Upper lobe of right lung (tissue), 1 donor: ENCODE results near the gene PGM5. TPM values are rescaled to one million over a fixed set of nuclear protein-coding genes. Genes with fewer than 3 reads are reported as not detected.

Source experiments
- ATAC-seq: fragments of 200-7000 bp; cut with Tn5 transposase; one replicate; pipeline ENCODE4 v1.9.1; 2020; ENCODE audit warnings: mild to moderate bottlenecking, moderate library complexity
- DNase-seq: peaks from one replicate; pipeline ENCODE4 v3.0.0-alpha.2; 2020
- H3K27ac ChIP-seq: fragments of 200-600 bp; one replicate; pipeline ENCODE4 v1.8.0; 2022
- H3K27me3 ChIP-seq: fragments of 200-600 bp; one replicate; pipeline ENCODE4 v1.8.0; 2022; ENCODE audit warnings: mild to moderate bottlenecking
- H3K36me3 ChIP-seq: fragments of 200-600 bp; one replicate; pipeline ENCODE4 v1.8.0; 2022
- H3K4me1 ChIP-seq: fragments of 200-600 bp; one replicate; pipeline ENCODE4 v1.8.0; 2022
- H3K4me3 ChIP-seq: fragments of 200-600 bp; one replicate; pipeline ENCODE4 v1.8.0; 2022; ENCODE audit warnings: mild to moderate bottlenecking
- H3K9me3 ChIP-seq: fragments of 200-600 bp; one replicate; pipeline ENCODE4 v1.8.0; 2022
- intact Hi-C: fragments of 100-400 bp; cut with DNase I; formaldehyde crosslinking; loops from one replicate; pipeline ENCODE4 v1.11.0; 2022
- total RNA-seq: library from RNA; stranded (reverse); fragmentation: NEBNext Ultra II Directional; extraction: Animal tissue kit (Norgen Biotek cat#: 25700); gene quantifications from one replicate; pipeline ENCODE4 v1.2.1, GENCODE V29; 2021
- TF ChIP-seq, protein P1 (sequence below): fragments of 200-600 bp; IDR thresholded peaks from one replicate; pipeline ENCODE4 v1.8.0; 2022; ENCODE audit warnings: antibody characterized with exemption
- donor health status: DM: no; HTN: yes; CAD: no; lungs with severe emphysema.

Gene PGM5
- total RNA-seq, 1 donor from 2014 or later, result 25.0 TPM

DNA sequence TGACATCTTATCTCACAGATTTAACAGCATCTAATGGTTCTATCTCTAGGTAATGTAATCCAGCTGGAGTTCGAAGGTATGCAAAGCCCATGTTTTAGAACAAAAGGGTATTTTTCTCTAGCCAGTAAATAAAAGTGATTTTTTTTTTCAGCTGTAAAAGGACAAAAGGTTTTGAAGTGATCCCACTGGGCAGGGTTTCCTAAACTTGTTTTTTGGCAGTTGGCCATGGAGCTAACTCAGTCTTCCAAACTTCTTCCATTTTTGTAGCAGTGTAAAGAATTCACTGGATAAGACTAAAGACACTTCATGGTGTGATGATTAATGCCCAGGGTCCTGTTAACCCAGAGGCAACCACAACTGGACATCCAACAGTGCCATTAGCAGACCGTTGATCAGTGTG is 120.4 kb downstream of the PGM5 start:
- Histone ChIP-seq H3K4me3 (no peak overlapping the region), H3K27me3 (no peaks in the 10 kb centered on the region), H3K9me3 (no peaks in the 10 kb centered on the region), H3K4me1 (peaks cover 4% of the 10 kb centered on the region), H3K36me3 (no peaks in the 10 kb centered on the region), H3K27ac (no peak overlapping the region)
- ATAC-seq, result no peak
- TF ChIP-seq, protein P1, sequence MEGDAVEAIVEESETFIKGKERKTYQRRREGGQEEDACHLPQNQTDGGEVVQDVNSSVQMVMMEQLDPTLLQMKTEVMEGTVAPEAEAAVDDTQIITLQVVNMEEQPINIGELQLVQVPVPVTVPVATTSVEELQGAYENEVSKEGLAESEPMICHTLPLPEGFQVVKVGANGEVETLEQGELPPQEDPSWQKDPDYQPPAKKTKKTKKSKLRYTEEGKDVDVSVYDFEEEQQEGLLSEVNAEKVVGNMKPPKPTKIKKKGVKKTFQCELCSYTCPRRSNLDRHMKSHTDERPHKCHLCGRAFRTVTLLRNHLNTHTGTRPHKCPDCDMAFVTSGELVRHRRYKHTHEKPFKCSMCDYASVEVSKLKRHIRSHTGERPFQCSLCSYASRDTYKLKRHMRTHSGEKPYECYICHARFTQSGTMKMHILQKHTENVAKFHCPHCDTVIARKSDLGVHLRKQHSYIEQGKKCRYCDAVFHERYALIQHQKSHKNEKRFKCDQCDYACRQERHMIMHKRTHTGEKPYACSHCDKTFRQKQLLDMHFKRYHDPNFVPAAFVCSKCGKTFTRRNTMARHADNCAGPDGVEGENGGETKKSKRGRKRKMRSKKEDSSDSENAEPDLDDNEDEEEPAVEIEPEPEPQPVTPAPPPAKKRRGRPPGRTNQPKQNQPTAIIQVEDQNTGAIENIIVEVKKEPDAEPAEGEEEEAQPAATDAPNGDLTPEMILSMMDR, result no peak
- DNase-seq, result no peak
- intact Hi-C loops, result no loop called here

DNA sequence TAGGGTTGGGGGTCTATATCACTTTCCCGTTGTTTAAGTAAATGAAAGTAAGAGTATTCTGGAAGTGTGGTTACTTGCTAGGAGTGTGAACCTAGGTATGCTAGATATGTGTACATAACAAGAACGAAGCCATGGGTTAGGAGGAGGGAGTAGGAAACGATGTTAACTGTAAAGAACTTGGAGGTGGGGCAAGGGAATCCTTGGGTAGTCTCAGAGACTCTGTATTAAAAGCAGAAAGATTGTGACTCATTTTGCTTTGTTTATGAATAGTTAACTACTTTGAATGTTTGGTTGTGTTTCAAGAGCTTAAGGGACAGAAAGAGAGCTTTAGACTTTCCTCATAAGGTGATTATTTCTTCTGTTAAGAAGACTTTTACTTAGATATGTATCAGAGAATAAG is 124.4 kb downstream of the PGM5 start:
- TF ChIP-seq, protein P1, result no peak
- Histone ChIP-seq H3K36me3 (no peaks in the 10 kb centered on the region), H3K27me3 (no peaks in the 10 kb centered on the region), H3K9me3 (no peaks in the 10 kb centered on the region), H3K4me1 (peaks cover 4% of the 10 kb centered on the region), H3K27ac (no peak overlapping the region), H3K4me3 (no peak overlapping the region)
- DNase-seq, result no peak
- ATAC-seq, result no peak
- intact Hi-C loops, result no loop called here

DNA sequence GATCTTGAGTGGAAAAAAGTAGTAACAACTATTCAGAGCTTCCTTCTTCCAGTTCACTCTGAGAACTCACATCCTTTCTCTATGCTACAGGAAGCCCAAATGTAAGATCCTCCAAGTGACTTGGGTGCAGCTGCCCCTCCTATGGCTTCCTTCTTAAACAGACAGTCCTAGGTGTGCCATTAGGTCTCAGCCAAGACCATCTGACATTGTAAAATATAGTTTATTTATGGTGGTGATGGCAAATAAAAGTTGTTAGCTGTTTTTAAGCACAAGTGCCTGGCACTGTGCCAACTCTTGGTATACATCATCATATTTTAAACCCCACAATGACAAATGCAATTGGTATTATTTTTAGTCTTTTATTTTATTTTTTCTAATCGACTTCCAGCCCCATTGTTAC is 126.1 kb downstream of the PGM5 start:
- no peaks in the 10 kb centered on the region for H3K36me3 ChIP-seq
- H3K27ac ChIP-seq, result no peak overlapping the region
- no peak for ATAC-seq
- DNase-seq, result no peak
- H3K4me3 ChIP-seq, result no peak overlapping the region
- intact Hi-C loops, result no loop called here
- no peaks in the 10 kb centered on the region for H3K27me3 ChIP-seq
- no peaks in the 10 kb centered on the region for H3K4me1 ChIP-seq
- TF ChIP-seq, protein P1, result no peak
- no peaks in the 10 kb centered on the region for H3K9me3 ChIP-seq

DNA sequence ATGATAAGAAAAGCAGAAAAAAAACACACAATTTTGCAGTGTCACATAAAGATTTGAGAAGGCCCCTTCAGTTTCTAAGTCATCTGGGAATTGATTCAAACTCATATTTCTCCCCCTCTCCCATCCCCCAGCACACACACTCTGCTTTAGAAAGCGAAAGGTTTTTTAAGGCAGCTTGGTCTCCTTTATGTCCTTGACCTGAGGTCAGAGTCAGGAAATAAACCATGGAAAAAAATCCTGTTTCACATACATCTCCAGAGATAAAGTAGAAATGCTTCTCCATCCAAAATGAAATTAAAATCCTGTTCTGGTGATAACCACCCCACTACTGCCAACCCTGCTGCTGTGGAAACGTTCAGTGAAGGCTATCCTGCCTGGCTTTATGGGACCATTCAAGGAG is 131.7 kb downstream of the PGM5 start:
- TF ChIP-seq, protein P1, result no peak
- Histone ChIP-seq H3K4me3 (no peak overlapping the region), H3K9me3 (no peaks in the 10 kb centered on the region), H3K27ac (no peak overlapping the region), H3K27me3 (no peaks in the 10 kb centered on the region), H3K36me3 (no peaks in the 10 kb centered on the region), H3K4me1 (no peaks in the 10 kb centered on the region)
- intact Hi-C loops, result no loop called here
- no peak for ATAC-seq
- no peak for DNase-seq

DNA sequence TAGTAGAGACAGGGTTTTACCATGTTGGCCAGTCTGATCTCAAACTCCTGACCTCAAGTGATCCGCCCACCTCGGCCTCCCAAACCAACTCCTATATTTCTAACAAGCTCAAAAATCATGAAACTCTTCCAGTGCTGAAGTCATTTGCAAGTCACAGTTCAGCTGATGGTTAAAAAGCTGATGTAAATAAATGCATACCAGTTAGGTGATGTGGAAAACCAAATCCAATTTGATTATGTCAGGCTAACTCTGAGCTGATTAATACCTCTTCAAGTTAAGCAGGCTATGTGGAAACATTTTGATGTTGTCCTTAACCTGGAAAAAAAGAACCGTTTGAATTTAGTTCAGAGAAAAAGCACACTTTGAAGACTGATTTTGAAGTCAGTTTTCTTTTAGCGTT is 133.2 kb downstream of the PGM5 start:
- H3K4me1 ChIP-seq, result no peaks in the 10 kb centered on the region
- H3K9me3 ChIP-seq, result no peaks in the 10 kb centered on the region
- intact Hi-C loops, result no loop called here
- ATAC-seq (no peak), DNase-seq (no peak)
- TF ChIP-seq, protein P1, result no peak
- no peaks in the 10 kb centered on the region for H3K36me3 ChIP-seq
- no peak overlapping the region for H3K27ac ChIP-seq
- no peak overlapping the region for H3K4me3 ChIP-seq
- H3K27me3 ChIP-seq, result no peaks in the 10 kb centered on the region

DNA sequence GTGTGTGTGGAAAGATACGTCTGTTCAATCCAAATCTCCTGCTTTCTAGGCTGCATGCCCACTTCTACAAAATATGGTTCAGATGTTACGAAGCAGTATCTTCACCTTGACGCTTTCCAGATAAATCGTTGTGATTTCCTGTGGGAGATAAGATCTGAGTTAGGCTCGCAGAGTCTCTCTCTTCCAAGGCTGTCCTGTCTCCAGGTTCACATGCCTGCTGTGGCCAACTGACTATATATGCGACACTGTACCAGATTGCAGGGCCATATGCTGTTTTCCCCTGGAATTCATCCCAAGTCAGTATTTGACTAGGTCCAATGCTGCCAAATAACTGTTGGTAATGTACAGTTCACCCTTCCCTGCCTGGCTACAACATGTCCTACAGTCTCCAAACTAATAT is 136.4 kb downstream of the PGM5 start:
- no peak for ATAC-seq
- H3K4me1 ChIP-seq, result no peaks in the 10 kb centered on the region

More for the DNA sequence above, 136.4 kb downstream of the PGM5 start:
- Histone ChIP-seq H3K9me3 (no peaks in the 10 kb centered on the region), H3K36me3 (no peaks in the 10 kb centered on the region), H3K27me3 (no peaks in the 10 kb centered on the region), H3K27ac (no peak overlapping the region), H3K4me3 (no peak overlapping the region)
- intact Hi-C loops, result no loop called here
- TF ChIP-seq, protein P1, result no peak
- DNase-seq, result no peak
